Amygdala (tissue), 56 donors: ENCODE results near the gene MOB2.
A peak's percentile ranks its signal among the peaks of the same experiment; 100 is the strongest.
"Not testable (repeated sequence)": the region's sequence is repeated elsewhere in the genome, so short reads cannot be mapped to it uniquely, and the experiment has no call there.

Source experiments
- DNase-seq, 56 donors: peaks; one replicate each; lab custom pipeline; 2025; lab: John Stamatoyannopoulos, UW

The MOB2 gene

DNA sequence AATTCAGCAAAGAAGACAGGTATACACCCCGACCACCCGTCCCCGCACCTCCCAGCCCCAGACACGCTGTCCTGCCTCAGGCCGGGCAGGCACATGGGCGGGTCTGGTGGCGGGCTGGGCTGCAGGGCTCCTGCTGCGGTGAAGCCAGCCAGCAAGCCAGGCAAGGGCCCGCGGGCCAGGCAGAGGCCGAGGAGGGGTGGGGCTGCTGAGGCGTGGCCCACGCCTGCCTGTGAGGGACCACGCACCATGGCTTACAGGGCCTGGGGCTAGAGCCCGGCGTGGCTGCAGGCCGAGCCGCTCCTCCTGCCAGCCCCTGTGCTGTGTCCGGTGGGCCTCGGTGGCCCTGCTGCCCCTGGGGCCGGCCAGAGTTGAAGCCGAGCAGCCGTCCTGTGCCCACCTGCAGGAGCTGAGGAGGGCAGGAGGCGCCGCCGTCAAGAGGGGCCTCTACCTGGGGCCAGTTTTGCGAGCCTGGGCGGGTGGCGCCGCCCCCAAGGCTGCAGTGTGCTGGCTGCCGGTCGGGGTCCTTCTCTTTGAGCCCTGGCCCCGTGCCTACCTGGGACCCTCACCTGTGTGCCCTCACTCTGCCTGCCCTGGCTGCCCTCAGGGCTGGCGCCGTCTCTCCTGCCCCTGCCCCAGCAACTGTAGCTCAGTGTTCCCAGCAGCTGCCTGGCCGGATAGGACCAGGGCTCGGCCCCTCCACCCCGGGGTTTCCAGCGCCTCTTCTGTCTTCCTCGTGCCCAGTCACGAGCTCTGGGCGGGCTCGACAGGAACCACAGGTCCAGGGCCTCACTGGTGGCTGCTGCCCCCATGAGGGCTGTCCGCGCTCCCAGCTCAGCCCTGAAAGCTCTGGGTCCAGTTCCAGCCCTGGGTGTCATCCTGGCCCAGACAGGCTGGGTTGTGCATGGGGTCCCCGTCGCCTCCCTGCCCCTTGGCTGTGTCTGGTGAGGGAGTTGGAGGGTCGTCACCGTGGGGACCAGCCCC, 38.4 kb downstream of the MOB2 start:
- peak in 20 of 56 donors; percentile 15 to 76 (median 43) for DNase-seq

DNA sequence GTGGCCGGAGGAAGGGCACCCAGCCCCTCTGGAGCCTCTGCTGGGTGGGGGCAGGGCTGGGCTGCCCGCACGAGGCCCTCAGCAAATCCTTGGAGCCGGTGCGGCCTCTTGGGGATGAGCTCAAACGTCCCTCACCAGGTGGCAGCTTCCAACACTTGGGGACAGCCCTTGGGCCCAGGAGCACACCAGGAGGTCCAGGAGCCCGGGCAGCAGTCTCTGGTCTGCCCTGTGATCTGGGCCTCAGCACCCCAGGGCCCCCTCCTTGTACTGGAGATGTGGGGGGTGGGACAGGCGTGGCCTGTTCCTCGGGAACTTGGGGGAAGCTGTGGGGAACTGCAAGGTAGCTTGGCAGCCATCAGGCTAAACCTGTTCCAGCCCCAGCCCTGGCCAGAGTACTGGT, 40.0 kb downstream of the MOB2 start:
- DNase-seq, result no peak

GRCh38 chr11:1445741-1446445, 40.7 kb downstream of the MOB2 start:
- no peak for DNase-seq

DNA sequence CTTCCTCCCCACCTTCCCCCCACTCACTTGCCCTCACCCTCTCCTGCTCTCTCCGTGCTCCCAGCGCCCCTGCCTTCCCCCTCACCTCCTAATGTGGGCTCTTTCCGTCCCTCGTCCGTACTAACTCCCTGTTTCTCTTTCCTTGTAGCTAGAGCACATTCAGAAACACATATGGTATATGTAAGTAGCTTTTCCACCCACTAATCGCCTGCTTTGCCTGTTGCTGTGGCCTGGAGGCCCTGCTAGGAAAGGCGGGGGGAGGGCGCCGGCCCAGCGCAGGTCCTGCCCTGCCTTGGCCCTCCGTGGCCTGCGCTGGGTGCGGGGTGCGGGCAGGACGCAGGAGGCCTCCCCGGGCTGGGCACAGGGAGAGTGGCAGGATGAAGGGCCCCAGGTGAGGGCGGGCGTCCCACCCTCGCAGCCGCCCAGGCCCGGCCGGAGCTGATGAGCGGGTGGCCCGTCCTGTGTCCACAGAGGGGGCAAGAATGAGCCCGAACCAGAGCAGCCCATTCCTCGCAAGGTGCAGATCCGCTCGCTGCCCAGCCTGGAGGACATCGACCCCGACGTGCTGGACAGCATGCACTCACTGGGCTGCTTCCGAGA, 41.7 kb downstream of the MOB2 start:
- DNase-seq, result no peak

DNA sequence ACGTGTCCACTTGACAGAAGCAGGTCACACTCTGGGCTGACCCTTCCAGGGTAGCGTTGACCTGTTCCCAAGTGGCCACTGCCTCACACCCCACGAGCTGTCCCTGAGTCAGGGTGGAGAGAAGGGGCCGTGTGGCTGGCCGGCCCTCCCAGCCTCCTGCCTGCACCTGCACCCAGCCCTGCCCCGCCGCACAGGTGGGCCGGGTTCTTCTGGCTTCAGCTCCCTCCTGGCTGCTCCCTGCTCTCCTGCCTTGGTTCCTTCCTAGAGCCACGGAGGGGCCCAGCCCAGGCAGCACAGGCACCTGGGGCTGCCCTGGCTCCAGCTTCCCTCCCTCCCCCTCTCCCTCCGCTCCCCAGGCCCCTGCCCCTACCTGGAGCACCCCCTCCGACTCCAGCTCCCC, 42.3 kb downstream of the MOB2 start:
- no peak for DNase-seq

DNA sequence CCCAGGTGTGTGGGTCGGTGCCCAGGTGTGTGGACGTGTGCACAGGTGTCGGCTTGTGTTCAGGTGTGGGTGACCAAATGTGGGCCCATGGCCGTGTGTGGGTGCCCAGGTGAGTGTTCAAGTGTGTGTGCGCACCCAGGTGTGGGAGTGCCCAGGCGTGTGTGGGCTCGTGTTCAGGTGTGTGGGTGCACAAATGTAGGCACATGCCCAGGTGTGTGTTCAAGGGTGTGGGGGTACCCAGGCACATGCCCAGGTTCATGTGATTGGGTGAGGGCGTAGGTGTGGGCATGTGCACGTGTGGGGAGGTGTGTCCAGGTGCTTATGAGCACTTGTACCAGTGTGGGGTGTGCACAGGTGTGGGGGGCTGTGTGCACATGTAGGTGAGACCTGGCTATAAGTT, 42.8 kb downstream of the MOB2 start:
- no peak for DNase-seq

DNA sequence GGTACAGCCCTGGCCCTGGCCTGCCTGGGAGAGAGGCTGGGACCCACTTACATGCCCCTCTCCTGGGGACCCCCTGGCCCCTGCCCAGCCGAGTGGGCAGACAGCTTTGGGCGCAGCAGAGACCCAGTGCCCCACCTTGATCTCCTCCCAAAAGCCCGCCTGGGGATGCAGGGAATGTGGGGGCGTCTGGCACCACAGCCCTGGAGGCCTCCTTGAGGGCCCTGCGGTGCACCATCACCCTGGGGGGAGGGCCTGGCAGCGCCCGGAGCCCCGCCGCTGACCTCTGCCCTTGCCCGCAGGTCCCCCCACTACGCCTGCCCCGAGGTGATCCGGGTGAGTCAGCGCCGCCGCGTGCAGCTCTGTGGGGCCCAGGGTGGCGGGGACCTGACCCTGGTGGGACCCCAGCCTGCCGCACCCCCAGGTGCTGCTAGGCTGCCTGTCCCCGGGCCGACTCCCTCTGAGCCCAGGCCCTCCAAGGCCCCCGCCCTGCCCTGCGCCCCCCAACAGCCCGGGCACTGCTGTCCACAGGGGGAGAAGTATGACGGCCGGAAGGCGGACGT, 43.7 kb downstream of the MOB2 start:
- DNase-seq, result no peak

- DNase-seq, result peak in 8 of 56 donors; percentile 5 to 51 (median 31)
Measured at GRCh38 chr11:1442163-1442562, 44.4 kb downstream of the MOB2 start.

DNA sequence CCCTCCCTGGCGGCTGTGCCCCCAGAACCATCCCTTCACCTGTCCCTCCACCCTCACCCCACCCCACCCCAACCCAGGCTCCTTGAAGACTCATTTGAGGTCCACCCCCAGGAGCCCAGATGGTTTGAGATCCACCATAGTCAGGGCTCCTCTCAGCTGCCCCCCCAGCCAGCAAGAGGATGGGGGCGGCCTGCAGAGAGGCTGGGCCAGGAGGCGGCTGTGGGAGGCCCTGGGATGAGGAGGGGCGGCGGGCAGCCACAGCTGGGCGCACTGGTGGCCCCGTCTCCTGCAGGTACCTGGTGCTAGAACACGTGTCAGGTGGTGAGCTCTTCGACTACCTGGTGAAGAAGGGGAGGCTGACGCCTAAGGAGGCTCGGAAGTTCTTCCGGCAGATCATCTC, 46.1 kb downstream of the MOB2 start:
- DNase-seq, result no peak

- DNase-seq, result no peak
Measured at GRCh38 chr11:1440066-1440465, 46.5 kb downstream of the MOB2 start.

GRCh38 chr11:1439341-1439740, 47.2 kb downstream of the MOB2 start:
- no peak for DNase-seq

DNA sequence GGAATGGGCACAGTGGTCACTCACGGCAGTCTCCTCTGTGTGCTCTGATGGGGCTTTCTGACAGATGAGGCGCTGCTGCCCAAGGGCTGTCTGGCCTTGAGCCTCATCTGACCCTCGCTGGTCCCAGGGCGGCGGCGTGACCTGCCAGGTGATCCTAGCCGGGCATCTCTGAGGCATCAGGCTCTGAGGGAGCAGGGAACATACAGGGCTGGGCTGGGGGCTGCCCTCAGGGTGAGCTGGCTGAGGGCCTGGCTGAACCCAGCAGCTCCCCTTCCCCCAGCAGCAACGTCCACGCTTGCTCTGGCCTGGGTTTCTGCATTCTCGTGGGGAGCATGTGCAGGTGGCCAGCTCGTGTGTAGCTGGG, 47.6 kb downstream of the MOB2 start:
- no peak for DNase-seq

GRCh38 chr11:1438261-1438966, 48.2 kb downstream of the MOB2 start:
- no peak for DNase-seq

DNA sequence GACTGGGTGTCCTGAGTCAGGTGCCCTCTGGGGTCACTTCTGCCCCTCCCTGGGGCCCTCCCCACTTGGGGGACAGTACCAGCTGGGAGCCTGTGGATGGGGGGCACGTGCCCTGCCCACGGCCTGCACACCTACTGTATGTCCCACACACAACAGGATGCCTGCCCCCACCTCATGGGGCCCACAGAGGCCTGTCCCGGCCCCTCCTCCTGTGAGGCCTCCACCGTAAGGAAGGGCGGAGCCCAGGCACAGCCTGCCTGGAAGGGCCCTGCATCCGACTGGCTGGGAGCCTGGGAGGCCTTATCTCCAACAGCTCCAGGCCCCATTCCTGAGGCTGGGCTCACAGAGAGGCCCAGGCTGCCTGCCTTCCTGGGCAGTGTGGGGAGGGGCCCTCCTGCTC, 49.1 kb downstream of the MOB2 start:
- DNase-seq, result no peak

DNA sequence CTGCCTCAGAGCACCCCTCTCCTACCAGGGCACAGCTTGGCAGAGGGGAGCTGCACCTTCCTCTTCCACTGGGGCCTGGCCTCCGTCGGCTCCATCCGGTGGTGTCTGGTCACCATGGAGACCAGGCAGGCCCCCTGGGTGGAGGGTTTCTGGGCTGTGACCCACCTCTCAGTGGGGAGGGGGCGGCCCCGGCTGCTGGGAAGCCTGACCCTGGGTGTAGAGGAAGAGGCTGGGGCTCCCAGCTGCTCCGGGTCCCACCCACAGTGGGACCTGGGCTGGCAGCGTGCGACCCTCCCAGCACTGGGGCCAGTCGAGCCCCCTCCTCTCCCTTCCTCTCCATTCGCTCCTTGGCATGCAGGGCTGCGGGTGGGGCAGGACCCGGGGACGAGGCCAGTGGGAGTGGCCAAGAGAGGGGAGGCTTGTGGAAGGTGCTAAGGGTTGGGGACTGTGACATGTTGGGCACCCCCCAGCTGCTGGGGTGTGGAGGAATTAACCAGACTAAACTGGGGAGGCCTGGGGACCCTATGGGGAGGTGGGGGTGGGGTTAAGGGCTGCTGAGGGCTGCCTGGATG, 50.0 kb downstream of the MOB2 start:
- DNase-seq, result no peak

DNA sequence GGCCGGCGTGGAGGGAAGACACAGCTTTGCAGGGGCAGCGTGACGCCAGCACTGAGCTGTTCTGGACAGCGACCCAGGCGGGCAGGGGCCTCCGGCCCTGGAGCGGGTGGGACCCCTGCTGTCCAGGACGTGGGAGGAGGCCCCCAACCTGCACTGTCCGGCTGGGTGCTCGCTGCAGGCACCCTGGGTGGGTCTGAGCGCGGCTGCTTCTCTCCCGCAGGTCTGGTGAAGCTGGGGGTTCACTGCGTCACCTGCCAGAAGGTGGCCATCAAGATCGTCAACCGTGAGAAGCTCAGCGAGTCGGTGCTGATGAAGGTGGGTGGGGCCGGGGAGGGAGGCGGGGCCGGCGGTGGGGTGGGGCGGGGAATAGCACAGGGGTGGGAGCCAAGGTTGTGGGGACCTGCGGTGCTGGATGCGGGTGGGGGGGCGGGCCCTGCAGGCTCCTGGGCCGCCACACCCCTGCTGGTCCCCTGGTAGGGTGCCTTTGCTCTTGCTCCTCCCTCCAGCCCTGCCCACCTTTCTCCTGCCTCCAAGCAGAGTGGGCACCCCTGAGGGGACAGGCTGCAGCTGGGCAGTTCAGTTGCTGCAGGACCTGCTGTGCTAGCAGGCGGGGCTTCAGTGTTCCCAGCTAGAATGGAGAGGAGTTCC, 50.6 kb downstream of the MOB2 start:
- no peak for DNase-seq

DNA sequence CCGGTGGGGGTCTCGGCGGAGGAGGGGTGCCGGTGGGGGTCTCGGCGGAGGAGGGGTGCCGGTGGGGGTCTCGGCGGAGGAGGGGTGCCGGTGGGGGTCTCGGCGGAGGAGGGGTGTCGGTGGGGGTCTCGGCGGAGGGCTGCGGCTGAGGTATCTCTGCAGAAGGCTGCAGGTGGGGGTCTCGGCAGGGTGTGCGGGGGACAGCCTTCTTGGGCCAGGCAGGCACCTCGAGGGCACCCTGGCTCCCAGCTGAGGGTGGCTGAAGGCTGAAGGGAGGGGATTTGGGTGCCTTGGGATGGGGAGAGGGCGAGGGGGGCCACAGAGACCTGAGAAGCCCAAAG, 51.1 kb downstream of the MOB2 start:
- DNase-seq, result not testable (repeated sequence)

- no peak for DNase-seq
Measured at GRCh38 chr11:1433977-1434640, 52.5 kb downstream of the MOB2 start.

GRCh38 chr11:1433568-1433967, 53.0 kb downstream of the MOB2 start:
- no peak for DNase-seq
